K562 treated with DMSO at 1 percent for 12 hours (cell line): ENCODE results near the gene CERCAM. TPM values are rescaled to one million over a fixed set of nuclear protein-coding genes. Genes with fewer than 3 reads are reported as not detected.

ENCODE experiments used
- total RNA-seq: library from RNA; unstranded; fragments of 300-600 nt; gene quantifications from 2 replicates; pipeline ENCODE4 v1.2.3, GENCODE V29; 2022; ENCODE audit not compliant: insufficient read depth

Gene CERCAM, protein sequence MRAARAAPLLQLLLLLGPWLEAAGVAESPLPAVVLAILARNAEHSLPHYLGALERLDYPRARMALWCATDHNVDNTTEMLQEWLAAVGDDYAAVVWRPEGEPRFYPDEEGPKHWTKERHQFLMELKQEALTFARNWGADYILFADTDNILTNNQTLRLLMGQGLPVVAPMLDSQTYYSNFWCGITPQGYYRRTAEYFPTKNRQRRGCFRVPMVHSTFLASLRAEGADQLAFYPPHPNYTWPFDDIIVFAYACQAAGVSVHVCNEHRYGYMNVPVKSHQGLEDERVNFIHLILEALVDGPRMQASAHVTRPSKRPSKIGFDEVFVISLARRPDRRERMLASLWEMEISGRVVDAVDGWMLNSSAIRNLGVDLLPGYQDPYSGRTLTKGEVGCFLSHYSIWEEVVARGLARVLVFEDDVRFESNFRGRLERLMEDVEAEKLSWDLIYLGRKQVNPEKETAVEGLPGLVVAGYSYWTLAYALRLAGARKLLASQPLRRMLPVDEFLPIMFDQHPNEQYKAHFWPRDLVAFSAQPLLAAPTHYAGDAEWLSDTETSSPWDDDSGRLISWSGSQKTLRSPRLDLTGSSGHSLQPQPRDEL
- total RNA-seq = 25.4 and 31.5 TPM in 2 replicates

DNA sequence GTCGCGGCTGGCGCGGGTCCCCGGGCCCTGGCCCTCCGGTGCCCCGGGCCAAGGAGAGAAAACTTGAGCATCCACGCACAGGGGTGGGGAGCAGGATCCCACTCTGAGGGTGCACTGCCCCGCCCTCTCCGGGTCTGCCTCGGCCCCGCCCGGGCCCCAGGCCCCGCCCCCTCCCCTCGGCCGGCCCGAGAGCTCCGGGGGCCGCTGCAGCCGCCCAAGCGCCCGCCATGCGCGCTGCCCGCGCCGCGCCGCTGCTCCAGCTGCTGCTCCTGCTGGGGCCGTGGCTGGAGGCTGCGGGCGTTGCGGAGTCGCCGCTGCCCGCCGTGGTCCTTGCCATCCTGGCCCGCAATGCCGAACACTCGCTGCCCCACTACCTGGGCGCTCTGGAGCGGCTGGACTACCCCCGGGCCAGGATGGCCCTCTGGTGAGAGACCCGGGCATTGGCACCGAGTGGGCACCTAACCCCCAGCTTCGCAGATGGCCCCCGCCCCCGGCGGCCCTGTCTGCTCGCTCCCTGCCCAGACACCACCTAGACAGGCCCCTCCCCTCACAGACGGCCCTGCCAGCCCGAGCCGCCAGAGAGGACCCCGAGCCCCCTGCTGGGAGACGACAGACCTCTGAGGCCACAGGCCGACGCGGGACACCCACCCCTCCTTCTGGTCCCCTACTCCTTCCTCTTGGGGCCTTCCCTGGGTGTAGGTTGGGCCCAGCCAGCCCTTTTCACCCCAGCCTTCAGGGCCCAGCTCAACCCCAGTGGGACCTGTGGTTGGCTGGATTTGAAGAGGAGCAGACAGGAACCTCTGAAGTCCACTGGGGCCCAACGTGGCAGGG is at the start of gene CERCAM:
Gene CERCAM (plus strand): TSS at position 207 of the 831 bp plus-strand sequence. CDS start 21 bp downstream, at position 228.

DNA sequence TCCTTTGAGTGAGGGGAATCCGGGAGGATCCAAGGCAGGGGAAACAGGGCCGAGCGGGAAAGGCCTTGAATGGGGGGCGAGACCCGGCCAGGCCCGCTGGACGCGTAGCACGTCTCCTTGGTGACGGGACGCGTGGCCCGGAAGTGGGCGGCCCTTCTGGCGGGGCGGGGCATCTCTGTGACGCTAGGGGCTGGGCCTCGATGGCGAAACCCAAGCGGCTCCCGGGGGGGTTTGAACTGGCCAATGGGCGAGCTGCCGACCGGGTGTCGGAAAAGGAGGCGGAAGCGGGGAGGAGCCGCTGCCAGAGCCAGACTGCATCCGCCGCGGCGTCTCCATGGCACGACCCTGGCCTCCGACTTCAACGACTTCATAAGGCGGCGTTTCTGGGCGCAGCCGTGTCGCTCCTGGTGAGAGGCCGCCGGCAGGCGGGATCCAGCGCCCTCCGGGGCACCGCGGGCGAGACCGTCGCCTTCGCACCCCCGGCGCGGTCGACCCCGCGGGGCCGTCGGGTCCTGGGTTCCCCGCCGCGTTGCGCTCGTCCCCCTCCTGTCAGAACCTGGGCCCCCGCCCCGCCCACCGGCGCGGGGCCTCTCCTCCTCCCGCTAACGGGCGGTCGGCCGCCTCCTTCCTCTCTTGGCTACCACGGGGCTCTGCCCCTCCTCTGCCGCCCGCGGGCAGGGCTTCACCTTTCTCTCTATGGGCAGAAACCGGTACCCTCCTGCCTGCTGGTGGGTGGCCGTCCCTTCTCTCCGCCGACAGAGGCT is 35.4 kb downstream of the CERCAM start, which contains the start of gene ODF2:
Gene ODF2 (plus strand): TSS at position 158 of the 764 bp plus-strand sequence. CDS start 86 bp downstream, at position 244.

Other genes with a start within 250 kb of the CERCAM start
- 280 and 443 TPM in 2 replicates for gene CIZ1, start 229.3 kb upstream of the CERCAM start, total RNA-seq
- gene DNM1, start 217.5 kb upstream of the CERCAM start, total RNA-seq = 15.4 and 46.4 TPM in 2 replicates
- 63.8 and 131 TPM in 2 replicates for gene GOLGA2, start 144.8 kb upstream of the CERCAM start, total RNA-seq
- gene SWI5, start 144.6 kb upstream of the CERCAM start, total RNA-seq = 143 and 182 TPM in 2 replicates
- 32.1 and 33.5 TPM in 2 replicates for gene TRUB2, start 98.4 kb upstream of the CERCAM start, total RNA-seq
- 120 and 127 TPM in 2 replicates for gene COQ4, start 98.0 kb upstream of the CERCAM start, total RNA-seq
- gene SLC27A4, start 80.3 kb upstream of the CERCAM start, total RNA-seq = 16.0 and 24.8 TPM in 2 replicates
- gene URM1, start 49.5 kb upstream of the CERCAM start, total RNA-seq = 44.2 and 44.6 TPM in 2 replicates
- 23.9 and 63.3 TPM in 2 replicates for gene ODF2, start 35.1 kb downstream of the CERCAM start, total RNA-seq
- 23.6 and 45.0 TPM in 2 replicates for gene GLE1, start 83.9 kb downstream of the CERCAM start, total RNA-seq
- 32.7 and 58.2 TPM in 2 replicates for gene SPTAN1, start 131.7 kb downstream of the CERCAM start, total RNA-seq
- gene DYNC2I2, start 236.0 kb downstream of the CERCAM start, total RNA-seq = 175 and 190 TPM in 2 replicates